ENCODE results near the gene PTPN6. TPM values are rescaled to one million over a fixed set of nuclear protein-coding genes. Genes with fewer than 3 reads are reported as not detected.
A peak's percentile ranks its signal among the peaks of the same experiment; 100 is the strongest.

PTPN6 gene
- total and polyA plus RNA-seq, 7 experiments from 2014 or later, result 141 to 390 (median 242) TPM

- H3K27ac Mint-ChIP-seq, result peak overlapping the region; percentile 83 to 100 (median 96)
- H3K27ac ChIP-seq (ENCODE audit: low read depth, low read length), result peak overlapping the region; percentile 95
- peak overlapping the region; percentile 79 to 100 (median 97) for H3K4me3 Mint-ChIP-seq
- intact Hi-C loops (cut with micrococcal nuclease), result loop anchor here (10.0 kb wide), 2 partner anchors 191 to 351 kb away; partner anchors contain the start of genes CHD4 (in 1 of the 2) and PTMS (in 1 of the 2)
- CTCF ChIA-PET, result interaction anchor here (0.8 to 1.6 kb wide), 6 partner anchors 9 to 24 kb away, joined by 3 to 9 read pairs (median 4); partner anchors contain the start of genes C12orf57 and RNU7-1
- no peaks in the 10 kb centered on the region for H3K9me3 ChIP-seq (ENCODE audit: control insufficient read depth in 2 of 3, low read length in 3 of 3)
- peak overlapping the region; percentile 92 for H3K4me3 ChIP-seq (ENCODE audit: low read length)
- H3K9me3 Mint-ChIP-seq, result no peaks in the 10 kb centered on the region
- peaks cover 50 to 85% (median 70%) of the 10 kb centered on the region in 7 donors for H3K4me1 Mint-ChIP-seq
- POLR2A ChIA-PET, result interaction anchor here (0.7 to 13.5 kb wide), 6 partner anchors 9 to 82 kb away, joined by 3 to 1270 read pairs (median 3); partner anchors contain the start of genes C12orf57, ENO2, LPCAT3 and PHB2
- DNase-seq (no peak), ATAC-seq (no peak)
- H3K27me3 ChIP-seq (ENCODE audit: control insufficient read depth in 2 of 2, insufficient read depth in 2 of 2, low read length in 2 of 2), result no peaks in the 10 kb centered on the region
- peaks cover 11 to 58% (median 23%) of the 10 kb centered on the region in 5 donors for H3K36me3 Mint-ChIP-seq
- H3K27me3 Mint-ChIP-seq, result no peaks in the 10 kb centered on the region
- peaks cover 5 to 71% (median 20%) of the 10 kb centered on the region in 3 experiments for H3K36me3 ChIP-seq (ENCODE audit: control insufficient read depth in 2 of 3, insufficient read depth in 3 of 3, low read length in 3 of 3)
- H3K4me1 ChIP-seq (ENCODE audit: control insufficient read depth in 2 of 2, insufficient read depth in 2 of 2, low read length in 2 of 2), result peaks cover 72 to 84% of the 10 kb centered on the region in 2 donors
Observed at GRCh38 chr12:6955108-6956020, 4.2 kb downstream of the PTPN6 start.

GRCh38 chr12:6956021-6956727 lies 5.0 kb downstream of the PTPN6 start:
- Mint-ChIP-seq H3K36me3 (peaks cover 12 to 63% (median 24%) of the 10 kb centered on the region in 5 donors), H3K9me3 (no peaks in the 10 kb centered on the region), H3K4me1 (peaks cover 51 to 86% (median 71%) of the 10 kb centered on the region in 7 donors), H3K27ac (peak overlapping the region; percentile 73 to 100 (median 96)), H3K27me3 (no peaks in the 10 kb centered on the region), H3K4me3 (peak overlapping the region; percentile 44 to 99 (median 75))
- peak overlapping the region; percentile 95 for H3K27ac ChIP-seq (ENCODE audit: low read depth, low read length)
- no peak overlapping the region for H3K4me3 ChIP-seq (ENCODE audit: low read length)
- CTCF ChIA-PET, result interaction anchor here (0.8 to 11.1 kb wide), 4 partner anchors 8 to 12 kb away, joined by 3 to 460 read pairs (median 4); partner anchors contain the start of genes C12orf57, PTPN6 and RNU7-1
- POLR2A ChIA-PET, result interaction anchor here (1.0 to 13.5 kb wide), 8 partner anchors 8 to 83 kb away, joined by 3 to 1270 read pairs (median 3); partner anchors contain the start of genes C12orf57, ENO2, PHB2 and PTPN6
- H3K36me3 ChIP-seq (ENCODE audit: control insufficient read depth in 2 of 3, insufficient read depth in 3 of 3, low read length in 3 of 3), result peaks cover 5 to 76% (median 20%) of the 10 kb centered on the region in 3 experiments
- H3K27me3 ChIP-seq (ENCODE audit: control insufficient read depth in 2 of 2, insufficient read depth in 2 of 2, low read length in 2 of 2), result no peaks in the 10 kb centered on the region
- peaks cover 74 to 85% of the 10 kb centered on the region in 2 donors for H3K4me1 ChIP-seq (ENCODE audit: control insufficient read depth in 2 of 2, insufficient read depth in 2 of 2, low read length in 2 of 2)
- no peaks in the 10 kb centered on the region for H3K9me3 ChIP-seq (ENCODE audit: control insufficient read depth in 2 of 3, low read length in 3 of 3)
- DNase-seq (no peak), ATAC-seq (no peak)
- intact Hi-C loops (cut with micrococcal nuclease), result loop anchor here (10.0 kb wide), 2 partner anchors 191 to 351 kb away; partner anchors contain the start of genes CHD4 (in 1 of the 2) and PTMS (in 1 of the 2)

- Histone ChIP-seq H3K27ac (ENCODE audit: low read depth, low read length) (peak overlapping the region; percentile 95), H3K27me3 (ENCODE audit: control insufficient read depth in 2 of 2, insufficient read depth in 2 of 2, low read length in 2 of 2) (no peaks in the 10 kb centered on the region), H3K4me1 (ENCODE audit: control insufficient read depth in 2 of 2, insufficient read depth in 2 of 2, low read length in 2 of 2) (peaks cover 85 to 95% of the 10 kb centered on the region in 2 donors), H3K4me3 (ENCODE audit: low read length) (peak overlapping the region; percentile 16), H3K36me3 (ENCODE audit: control insufficient read depth in 2 of 3, insufficient read depth in 3 of 3, low read length in 3 of 3) (peaks cover 5 to 66% (median 20%) of the 10 kb centered on the region in 3 experiments), H3K9me3 (ENCODE audit: control insufficient read depth in 2 of 3, low read length in 3 of 3) (no peaks in the 10 kb centered on the region)
- ATAC-seq, result no peak
- no peak for DNase-seq
- Mint-ChIP-seq H3K9me3 (no peaks in the 10 kb centered on the region), H3K4me1 (peaks cover 61 to 91% (median 82%) of the 10 kb centered on the region in 7 donors), H3K27ac (peak overlapping the region; percentile 16 to 100 (median 96)), H3K4me3 (peak overlapping the region; percentile 62 to 99 (median 76)), H3K36me3 (peaks cover 11 to 59% (median 27%) of the 10 kb centered on the region in 5 donors), H3K27me3 (no peaks in the 10 kb centered on the region)
- ChIA-PET POLR2A (interaction anchor here (1.1 to 13.5 kb wide), 9 partner anchors 8 to 170 kb away, joined by 3 to 1270 read pairs (median 5); partner anchors contain the start of genes C12orf57, EMG1, PHB2 and PTPN6), CTCF (interaction anchor here (0.9 to 11.1 kb wide), 3 partner anchors 8 to 19 kb away, joined by 3 to 460 read pairs (median 11); partner anchors contain the start of genes C12orf57, PTPN6 and RNU7-1)
- intact Hi-C loops (cut with micrococcal nuclease), result loop anchor here (10.0 kb wide), 2 partner anchors 192 to 352 kb away; partner anchors contain the start of genes CHD4 (in 1 of the 2) and PTMS (in 1 of the 2)
Observed at GRCh38 chr12:6957151-6957701, 6.1 kb downstream of the PTPN6 start.

GRCh38 chr12:6957741-6958608 lies 6.8 kb downstream of the PTPN6 start:
- Histone ChIP-seq H3K27me3 (ENCODE audit: control insufficient read depth in 2 of 2, insufficient read depth in 2 of 2, low read length in 2 of 2) (no peaks in the 10 kb centered on the region), H3K9me3 (ENCODE audit: control insufficient read depth in 2 of 3, low read length in 3 of 3) (no peaks in the 10 kb centered on the region), H3K27ac (ENCODE audit: low read depth, low read length) (peak overlapping the region; percentile 95), H3K4me1 (ENCODE audit: control insufficient read depth in 2 of 2, insufficient read depth in 2 of 2, low read length in 2 of 2) (peaks cover 91 to 96% of the 10 kb centered on the region in 2 donors), H3K36me3 (ENCODE audit: control insufficient read depth in 2 of 3, insufficient read depth in 3 of 3, low read length in 3 of 3) (peaks cover 5 to 58% (median 20%) of the 10 kb centered on the region in 3 experiments), H3K4me3 (ENCODE audit: low read length) (peak overlapping the region; percentile 65)
- Mint-ChIP-seq H3K4me1 (peaks cover 62 to 91% (median 83%) of the 10 kb centered on the region in 7 donors), H3K27me3 (no peaks in the 10 kb centered on the region), H3K9me3 (no peaks in the 10 kb centered on the region), H3K4me3 (peak overlapping the region; percentile 89 to 99 (median 93)), H3K27ac (peak overlapping the region; percentile 96 to 100 (median 99)), H3K36me3 (peaks cover 10 to 51% (median 21%) of the 10 kb centered on the region in 5 donors)
- intact Hi-C loops (cut with micrococcal nuclease), result loop anchor here (10.0 kb wide), 2 partner anchors 193 to 353 kb away; partner anchors contain the start of genes CHD4 (in 1 of the 2) and PTMS (in 1 of the 2)
- CTCF ChIA-PET, result interaction anchor here (2.2 to 11.1 kb wide), 2 partner anchors 10 to 20 kb away, joined by 11 to 460 read pairs; partner anchors contain the start of genes C12orf57, PTPN6 and RNU7-1
- ATAC-seq, result no peak
- DNase-seq, result no peak
- POLR2A ChIA-PET, result interaction anchor here (0.5 to 13.5 kb wide), 8 partner anchors 11 to 493 kb away, joined by 3 to 1270 read pairs (median 8); partner anchors contain the start of genes C12orf57, CDCA3, EMG1 and PHB2

GRCh38 chr12:6958609-6959057 lies 7.5 kb downstream of the PTPN6 start:
- Histone ChIP-seq H3K36me3 (ENCODE audit: control insufficient read depth in 2 of 3, insufficient read depth in 3 of 3, low read length in 3 of 3) (peaks cover 5 to 52% (median 20%) of the 10 kb centered on the region in 3 experiments), H3K27me3 (ENCODE audit: control insufficient read depth in 2 of 2, insufficient read depth in 2 of 2, low read length in 2 of 2) (no peaks in the 10 kb centered on the region), H3K9me3 (ENCODE audit: control insufficient read depth in 2 of 3, low read length in 3 of 3) (no peaks in the 10 kb centered on the region), H3K4me1 (ENCODE audit: control insufficient read depth in 2 of 2, insufficient read depth in 2 of 2, low read length in 2 of 2) (peaks cover 89 to 91% of the 10 kb centered on the region in 2 donors), H3K4me3 (ENCODE audit: low read length) (peak overlapping the region; percentile 65), H3K27ac (ENCODE audit: low read depth, low read length) (peak overlapping the region; percentile 95)
- intact Hi-C loops (cut with micrococcal nuclease), result loop anchor here (10.0 kb wide), 2 partner anchors 194 to 354 kb away; partner anchors contain the start of genes CHD4 (in 1 of the 2) and PTMS (in 1 of the 2)
- Mint-ChIP-seq H3K4me3 (peak overlapping the region; percentile 89 to 99 (median 93)), H3K36me3 (peaks cover 10 to 45% (median 21%) of the 10 kb centered on the region in 5 donors), H3K9me3 (no peaks in the 10 kb centered on the region), H3K4me1 (peaks cover 62 to 88% (median 78%) of the 10 kb centered on the region in 7 donors), H3K27ac (peak overlapping the region; percentile 96 to 100 (median 99)), H3K27me3 (no peaks in the 10 kb centered on the region)
- ChIA-PET POLR2A (interaction anchor here (1.3 to 13.5 kb wide), 8 partner anchors 10 to 269 kb away, joined by 3 to 1270 read pairs (median 10); partner anchors contain the start of genes C12orf57, CDCA3, EMG1 and PHB2), CTCF (interaction anchor here (2.2 to 11.1 kb wide), 2 partner anchors 11 to 21 kb away, joined by 11 to 460 read pairs; partner anchors contain the start of genes C12orf57, PTPN6 and RNU7-1)
- DNase-seq (peak in 1 of 9 donors; percentile 27), ATAC-seq (no peak)
